WTC11 (cell line): ENCODE results near the gene CCDC74B. TPM values are rescaled to one million over a fixed set of nuclear protein-coding genes. Genes with fewer than 3 reads are reported as not detected.
"Not testable (repeated sequence)": the region's sequence is repeated elsewhere in the genome, so short reads cannot be mapped to it uniquely, and the experiment has no call there.

Source experiments
- ATAC-seq: fragments of 200-7000 bp; cut with Tn5 transposase; 2 replicates; pipeline ENCODE4 v1.10.0; 2021; ENCODE audit warnings: mild to moderate bottlenecking, moderate library complexity
- CTCF ChIA-PET: fragments of 300-600 bp; sonication (Branson Sonifier 250); formaldehyde crosslinking; loops from one replicate; lab custom pipeline; 2021; ENCODE audit warnings: antibody characterized with exemption; lab: Charles Lee
- POLR2A ChIA-PET: fragments of 350-600 bp; sonication (Branson Sonifier 250); formaldehyde crosslinking; loops from one replicate; lab custom pipeline; 2021; ENCODE audit warnings: antibody characterized with exemption; lab: Charles Lee
- DNase-seq: peaks from one replicate; pipeline ENCODE4 v3.0.0; 2021; ENCODE audit warnings: low spot score
- H3K27ac Mint-ChIP-seq: 2 replicates; pipeline ENCODE4 v1.8.0; 2021; ENCODE audit warnings: mixed read lengths
- H3K27me3 Mint-ChIP-seq: 2 replicates; pipeline ENCODE4 v1.8.0; 2021; ENCODE audit warnings: low read depth, mild to moderate bottlenecking, moderate library complexity, mixed read lengths
- H3K36me3 Mint-ChIP-seq: 2 replicates; pipeline ENCODE4 v1.8.0; 2021; ENCODE audit warnings: mixed read lengths
- H3K4me1 Mint-ChIP-seq: 2 replicates; pipeline ENCODE4 v1.8.0; 2022; ENCODE audit warnings: mixed read lengths
- H3K4me3 Mint-ChIP-seq: 2 replicates; pipeline ENCODE4 v1.8.0; 2021; ENCODE audit warnings: mild to moderate bottlenecking, moderate library complexity, mixed read lengths
- H3K9me3 Mint-ChIP-seq: 2 replicates; pipeline ENCODE4 v1.8.0; 2021; ENCODE audit warnings: mixed read lengths
- ATF6 ChIP-seq: sonication (generic); formaldehyde crosslinking; IDR thresholded peaks from 2 replicates; pipeline ENCODE4 v1.8.1; 2023; ENCODE audit warnings: mild to moderate bottlenecking, missing genetic modification reagents
- GABPB1 ChIP-seq: sonication (generic); formaldehyde crosslinking; IDR thresholded peaks from 2 replicates; pipeline ENCODE4 v1.8.1; 2023; ENCODE audit warnings: mild to moderate bottlenecking, missing genetic modification reagents
- GTF2I ChIP-seq: fragments of 250-450 bp; sonication (Bioruptor Pico); conservative IDR thresholded peaks from 2 replicates; pipeline ENCODE4 v1.4.0; 2021; ENCODE audit warnings: mild to moderate bottlenecking
- HMGA2 ChIP-seq: fragments of 250-450 bp; sonication (Bioruptor Pico); IDR thresholded peaks from 2 replicates; pipeline ENCODE4 v1.4.0; 2021; ENCODE audit warnings: mild to moderate bottlenecking, moderate library complexity
- JUN ChIP-seq: sonication (generic); formaldehyde crosslinking; IDR thresholded peaks from 2 replicates; pipeline ENCODE4 v1.8.0; 2023; ENCODE audit warnings: mild to moderate bottlenecking, missing genetic modification reagents
- NR3C1 ChIP-seq: sonication (generic); formaldehyde crosslinking; conservative IDR thresholded peaks from 2 replicates; pipeline ENCODE4 v1.8.1; 2023; ENCODE audit warnings: low read depth, mild to moderate bottlenecking, missing genetic modification reagents
- SMAD4 ChIP-seq: sonication (generic); formaldehyde crosslinking; IDR thresholded peaks from 2 replicates; pipeline ENCODE4 v1.8.0; 2022; ENCODE audit warnings: mild to moderate bottlenecking, missing genetic modification reagents
- SOX15 ChIP-seq: fragments of 250-450 bp; sonication (Bioruptor Pico); IDR thresholded peaks from 2 replicates; pipeline ENCODE4 v1.9.0; 2021; ENCODE audit warnings: mild to moderate bottlenecking
- ZBTB43 ChIP-seq: sonication (generic); formaldehyde crosslinking; IDR thresholded peaks from 2 replicates; pipeline ENCODE4 v1.8.1; 2023; ENCODE audit warnings: mild to moderate bottlenecking, missing genetic modification reagents
- ZMAT4 ChIP-seq: fragments of 250-450 bp; sonication (Bioruptor Pico); IDR thresholded peaks from 2 replicates; pipeline ENCODE4 v1.9.0; 2021; ENCODE audit warnings: mild to moderate bottlenecking
- total RNA-seq: library from RNA; stranded (reverse); gene quantifications from 3 replicates; pipeline ENCODE4 v1.2.3, GENCODE V29; 2021
- TF ChIP-seq, protein P1 (sequence below): sonication (generic); formaldehyde crosslinking; IDR thresholded peaks from 2 replicates; pipeline ENCODE4 v1.8.1; 2022; ENCODE audit warnings: low read depth, missing genetic modification reagents, borderline replicate concordance
- TF ChIP-seq, protein P2 (sequence below): sonication (generic); formaldehyde crosslinking; IDR thresholded peaks from 2 replicates; pipeline ENCODE4 v1.8.1; 2023; ENCODE audit warnings: mild to moderate bottlenecking, moderate library complexity, missing genetic modification reagents

Gene CCDC74B
- total RNA-seq, 1 experiment from 2014 or later, result 5.4 TPM

GRCh38 chr2:130181325-130181879 is 36.5 kb upstream of the CCDC74B start, which contains the start of gene SMPD4 (continued):
- no peak for TF ChIP-seq NR3C1
- TF ChIP-seq SMAD4, result no peak
- peak; percentile 73 for TF ChIP-seq GABPB1 (CRISPR knock-in tag)
- TF ChIP-seq ATF6 (CRISPR knock-in tag), result no peak
- TF ChIP-seq HMGA2 (CRISPR knock-in tag), result no peak
- TF ChIP-seq, protein P1, sequence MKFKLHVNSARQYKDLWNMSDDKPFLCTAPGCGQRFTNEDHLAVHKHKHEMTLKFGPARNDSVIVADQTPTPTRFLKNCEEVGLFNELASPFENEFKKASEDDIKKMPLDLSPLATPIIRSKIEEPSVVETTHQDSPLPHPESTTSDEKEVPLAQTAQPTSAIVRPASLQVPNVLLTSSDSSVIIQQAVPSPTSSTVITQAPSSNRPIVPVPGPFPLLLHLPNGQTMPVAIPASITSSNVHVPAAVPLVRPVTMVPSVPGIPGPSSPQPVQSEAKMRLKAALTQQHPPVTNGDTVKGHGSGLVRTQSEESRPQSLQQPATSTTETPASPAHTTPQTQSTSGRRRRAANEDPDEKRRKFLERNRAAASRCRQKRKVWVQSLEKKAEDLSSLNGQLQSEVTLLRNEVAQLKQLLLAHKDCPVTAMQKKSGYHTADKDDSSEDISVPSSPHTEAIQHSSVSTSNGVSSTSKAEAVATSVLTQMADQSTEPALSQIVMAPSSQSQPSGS, result no peak
- no peak for TF ChIP-seq ZMAT4 (CRISPR knock-in tag)
- TF ChIP-seq JUN, result no peak
- TF ChIP-seq, protein P2, sequence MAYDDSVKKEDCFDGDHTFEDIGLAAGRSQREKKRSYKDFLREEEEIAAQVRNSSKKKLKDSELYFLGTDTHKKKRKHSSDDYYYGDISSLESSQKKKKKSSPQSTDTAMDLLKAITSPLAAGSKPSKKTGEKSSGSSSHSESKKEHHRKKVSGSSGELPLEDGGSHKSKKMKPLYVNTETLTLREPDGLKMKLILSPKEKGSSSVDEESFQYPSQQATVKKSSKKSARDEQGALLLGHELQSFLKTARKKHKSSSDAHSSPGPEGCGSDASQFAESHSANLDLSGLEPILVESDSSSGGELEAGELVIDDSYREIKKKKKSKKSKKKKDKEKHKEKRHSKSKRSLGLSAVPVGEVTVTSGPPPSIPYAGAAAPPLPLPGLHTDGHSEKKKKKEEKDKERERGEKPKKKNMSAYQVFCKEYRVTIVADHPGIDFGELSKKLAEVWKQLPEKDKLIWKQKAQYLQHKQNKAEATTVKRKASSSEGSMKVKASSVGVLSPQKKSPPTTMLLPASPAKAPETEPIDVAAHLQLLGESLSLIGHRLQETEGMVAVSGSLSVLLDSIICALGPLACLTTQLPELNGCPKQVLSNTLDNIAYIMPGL (CRISPR knock-in tag), result no peak
- peak; percentile 27; the same call in 1 of the 2 replicates for TF ChIP-seq ZBTB43 (CRISPR knock-in tag)
- TF ChIP-seq SOX15 (CRISPR knock-in tag), result no peak
- no peak for TF ChIP-seq GTF2I (CRISPR knock-in tag)

- not testable (repeated sequence) for ATAC-seq, H3K36me3 Mint-ChIP-seq, H3K4me1 Mint-ChIP-seq, DNase-seq, H3K27me3 Mint-ChIP-seq, H3K9me3 Mint-ChIP-seq
- H3K27ac Mint-ChIP-seq, result peak overlapping the region; percentile 94
- ChIA-PET CTCF (interaction anchor here (0.8 to 1.4 kb wide), 9 partner anchors 72 to 617 kb away, joined by 3 to 10 read pairs (median 4); a partner anchor contains a TSS), POLR2A (interaction anchor here (1.0 to 1.5 kb wide), 2 partner anchors 161 to 162 kb away, joined by 5 to 6 read pairs; partner anchors contain the start of gene IMP4)
- H3K4me3 Mint-ChIP-seq, result peak overlapping the region; percentile 98
These were observed 35.8 kb upstream of the CCDC74B start for GRCh38 chr2:130180404-130181324.

DNA sequence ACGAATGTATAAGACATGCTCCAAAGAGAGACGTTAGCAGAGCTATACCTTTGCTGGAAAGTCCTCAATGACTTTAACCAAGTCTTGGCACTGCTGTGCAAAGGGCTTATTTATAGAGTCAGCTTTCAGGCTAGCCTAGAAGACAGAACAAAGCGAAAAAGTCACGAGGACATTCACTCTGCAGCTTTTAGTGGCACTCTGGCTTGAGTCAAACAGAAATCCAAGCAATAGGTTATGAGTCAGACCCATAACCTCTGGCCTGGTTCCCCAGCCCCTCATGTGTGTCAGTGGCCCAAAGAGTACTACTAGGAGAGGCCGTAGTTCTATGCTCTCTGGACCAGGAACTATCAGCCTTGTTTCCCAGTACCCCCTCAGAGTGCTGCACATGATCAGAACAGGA is 30.0 kb upstream of the CCDC74B start:
- H3K27ac Mint-ChIP-seq, DNase-seq, POLR2A ChIA-PET, CTCF ChIA-PET, H3K27me3 Mint-ChIP-seq, H3K9me3 Mint-ChIP-seq, H3K4me1 Mint-ChIP-seq, ATAC-seq, H3K4me3 Mint-ChIP-seq: not testable (repeated sequence)
- H3K36me3 Mint-ChIP-seq, result peaks cover 40% of the 10 kb centered on the region
